ENCODE results near the gene LCE1B. TPM values are rescaled to one million over a fixed set of nuclear protein-coding genes. Genes with fewer than 3 reads are reported as not detected.

LCE1B gene
- total RNA-seq, 2 experiments from 2014 or later = not detected

Other genes with a start within 250 kb of the LCE1B start
- not detected for gene LCE3E, start 245.2 kb upstream of the LCE1B start, total RNA-seq
- not detected for gene LCE3D, start 231.5 kb upstream of the LCE1B start, total RNA-seq
- gene LCE3C, start 211.7 kb upstream of the LCE1B start, total RNA-seq = not detected
- gene LCE3B, start 198.2 kb upstream of the LCE1B start, total RNA-seq = not detected
- not detected for gene LCE3A, start 188.9 kb upstream of the LCE1B start, total RNA-seq
- gene LCE2D, start 148.6 kb upstream of the LCE1B start, total RNA-seq = not detected
- gene LCE2C, start 136.7 kb upstream of the LCE1B start, total RNA-seq = not detected
- gene LCE2B, start 125.8 kb upstream of the LCE1B start, total RNA-seq = not detected
- gene LCE2A, start 113.6 kb upstream of the LCE1B start, total RNA-seq = not detected
- gene LCE4A, start 103.8 kb upstream of the LCE1B start, total RNA-seq = not detected
- gene KPRP, start 53.9 kb upstream of the LCE1B start, total RNA-seq = not detected
- gene LCE1F, start 36.8 kb upstream of the LCE1B start, total RNA-seq = not detected
- not detected for gene LCE1E, start 25.7 kb upstream of the LCE1B start, total RNA-seq
- gene LCE1D, start 15.2 kb upstream of the LCE1B start, total RNA-seq = not detected
- not detected for gene LCE1C, start 5.3 kb upstream of the LCE1B start, total RNA-seq
- gene LCE1A, start 15.5 kb downstream of the LCE1B start, total RNA-seq = not detected
- not detected for gene LCE6A, start 30.9 kb downstream of the LCE1B start, total RNA-seq
- not detected for gene LCE7A, start 48.0 kb downstream of the LCE1B start, total RNA-seq
- not detected for gene SMCP, start 66.4 kb downstream of the LCE1B start, total RNA-seq
- under 1 TPM in 1 of 2 experiments, not detected in 1; 0.07 TPM for gene IVL, start 96.6 kb downstream of the LCE1B start, total RNA-seq
- gene SPRR5, start 135.2 kb downstream of the LCE1B start, total RNA-seq = not detected
- gene SPRR4, start 158.7 kb downstream of the LCE1B start, total RNA-seq = not detected
- gene SPRR1A, start 172.1 kb downstream of the LCE1B start, total RNA-seq = not detected
- not detected for gene SPRR3, start 189.8 kb downstream of the LCE1B start, total RNA-seq
- not detected for gene SPRR1B, start 219.2 kb downstream of the LCE1B start, total RNA-seq
- not detected for gene SPRR2D, start 229.1 kb downstream of the LCE1B start, total RNA-seq
- gene SPRR2A, start 245.5 kb downstream of the LCE1B start, total RNA-seq = not detected

Data from activated CD4-positive, alpha-beta T cell treated with anti-CD3 and anti-CD28 coated beads for 36 hours (primary cell).